Measurements from ENCODE around the gene OTOA. TPM values are rescaled to one million over a fixed set of nuclear protein-coding genes. Genes with fewer than 3 reads are reported as not detected.
"Not testable (repeated sequence)": the region's sequence is repeated elsewhere in the genome, so short reads cannot be mapped to it uniquely, and the experiment has no call there.

OTOA gene
- total RNA-seq, 4 donors from 2014 or later, result 0.11 to 0.33 TPM; not detected in 2

GRCh38 chr16:21713549-21714368, 50.0 kb downstream of the OTOA start:
- Histone ChIP-seq H3K36me3 (no peaks in the 10 kb centered on the region), H3K9me3 (no peaks in the 10 kb centered on the region), H3K27me3 (no peaks in the 10 kb centered on the region), H3K4me1 (peaks cover 0 to 1% (median under 1%) of the 10 kb centered on the region in 4 donors), H3K27ac (replicated peaks in 1 of 4) (no peak overlapping the region), H3K4me3 (no peak overlapping the region)
- TF ChIP-seq POLR2AphosphoS5 (IDR thresholded peaks at IDR 0.05) (no peak), POLR2A (IDR thresholded peaks at IDR 0.05; ENCODE audit: low read depth) (no peak), EP300 (IDR thresholded peaks at IDR 0.05) (no peak)
- TF ChIP-seq, protein P1, sequence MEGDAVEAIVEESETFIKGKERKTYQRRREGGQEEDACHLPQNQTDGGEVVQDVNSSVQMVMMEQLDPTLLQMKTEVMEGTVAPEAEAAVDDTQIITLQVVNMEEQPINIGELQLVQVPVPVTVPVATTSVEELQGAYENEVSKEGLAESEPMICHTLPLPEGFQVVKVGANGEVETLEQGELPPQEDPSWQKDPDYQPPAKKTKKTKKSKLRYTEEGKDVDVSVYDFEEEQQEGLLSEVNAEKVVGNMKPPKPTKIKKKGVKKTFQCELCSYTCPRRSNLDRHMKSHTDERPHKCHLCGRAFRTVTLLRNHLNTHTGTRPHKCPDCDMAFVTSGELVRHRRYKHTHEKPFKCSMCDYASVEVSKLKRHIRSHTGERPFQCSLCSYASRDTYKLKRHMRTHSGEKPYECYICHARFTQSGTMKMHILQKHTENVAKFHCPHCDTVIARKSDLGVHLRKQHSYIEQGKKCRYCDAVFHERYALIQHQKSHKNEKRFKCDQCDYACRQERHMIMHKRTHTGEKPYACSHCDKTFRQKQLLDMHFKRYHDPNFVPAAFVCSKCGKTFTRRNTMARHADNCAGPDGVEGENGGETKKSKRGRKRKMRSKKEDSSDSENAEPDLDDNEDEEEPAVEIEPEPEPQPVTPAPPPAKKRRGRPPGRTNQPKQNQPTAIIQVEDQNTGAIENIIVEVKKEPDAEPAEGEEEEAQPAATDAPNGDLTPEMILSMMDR (IDR thresholded peaks at IDR 0.05), result no peak
- intact Hi-C loops (cut with DNase I), result no loop called here
- WGBS, result 77% methylated on average over 5 of the region's 5 CpGs
- DNase-seq (ENCODE audit: extremely low spot score), result no peak

GRCh38 chr16:21714369-21714618, 50.5 kb downstream of the OTOA start:
- intact Hi-C loops (cut with DNase I); H3K9me3 ChIP-seq; H3K27me3 ChIP-seq; H3K36me3 ChIP-seq; DNase-seq (ENCODE audit: extremely low spot score); H3K27ac ChIP-seq (replicated peaks in 1 of 4); H3K4me1 ChIP-seq; H3K4me3 ChIP-seq: not testable (repeated sequence)

DNA sequence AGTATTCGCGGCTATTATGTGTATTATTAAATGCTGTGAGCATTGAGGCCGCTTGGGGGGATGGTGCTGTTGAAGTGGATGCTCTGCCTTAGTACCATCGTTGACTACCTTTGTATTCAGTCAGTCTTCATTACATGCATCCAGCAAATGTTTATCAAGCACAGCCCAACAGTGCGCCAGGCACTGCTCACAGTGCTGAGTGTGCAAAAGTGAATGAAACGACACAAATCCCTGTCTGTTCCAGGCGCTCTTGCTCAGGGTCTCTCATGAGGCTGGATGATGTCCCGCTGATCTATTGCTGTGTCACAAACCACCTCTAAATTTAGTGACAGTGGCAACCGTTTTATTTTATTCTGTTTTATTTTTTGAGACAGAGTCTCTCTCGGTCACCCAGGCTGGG, 53.8 kb downstream of the OTOA start:
- no peaks in the 10 kb centered on the region for H3K9me3 ChIP-seq
- intact Hi-C loops (cut with DNase I), result no loop called here
- H3K4me3 ChIP-seq, result no peak overlapping the region
- H3K36me3 ChIP-seq, result no peaks in the 10 kb centered on the region
- TF ChIP-seq, protein P1 (IDR thresholded peaks at IDR 0.05), result no peak
- WGBS, result 87% methylated on average over 10 of the region's 10 CpGs
- DNase-seq (ENCODE audit: extremely low spot score), result no peak
- no peaks in the 10 kb centered on the region for H3K4me1 ChIP-seq
- no peaks in the 10 kb centered on the region for H3K27me3 ChIP-seq
- H3K27ac ChIP-seq (replicated peaks in 1 of 4), result no peak overlapping the region

- H3K9me3 ChIP-seq, result no peaks in the 10 kb centered on the region
- no peaks in the 10 kb centered on the region for H3K4me1 ChIP-seq
- H3K27me3 ChIP-seq, result no peaks in the 10 kb centered on the region
- WGBS, result 63% methylated on average over 6 of the region's 6 CpGs
- H3K27ac ChIP-seq (replicated peaks in 1 of 4), result no peak overlapping the region
- TF ChIP-seq, protein P1 (IDR thresholded peaks at IDR 0.05), result no peak
- TF ChIP-seq POLR2AphosphoS5 (IDR thresholded peaks at IDR 0.05), result no peak
- no peaks in the 10 kb centered on the region for H3K36me3 ChIP-seq
- DNase-seq (ENCODE audit: extremely low spot score), result no peak
- intact Hi-C loops (cut with DNase I), result no loop called here
- H3K4me3 ChIP-seq, result no peak overlapping the region
These were observed 55.5 kb downstream of the OTOA start for GRCh38 chr16:21719283-21719682.

- intact Hi-C loops (cut with DNase I), result no loop called here
- no peak overlapping the region for H3K27ac ChIP-seq (replicated peaks in 1 of 4)
- WGBS, result 91% methylated on average over 2 of the region's 2 CpGs
- no peaks in the 10 kb centered on the region for H3K36me3 ChIP-seq
- DNase-seq (ENCODE audit: extremely low spot score), result no peak
- no peak overlapping the region for H3K4me3 ChIP-seq
- H3K9me3 ChIP-seq, result no peaks in the 10 kb centered on the region
- no peaks in the 10 kb centered on the region for H3K27me3 ChIP-seq
- TF ChIP-seq, protein P1 (IDR thresholded peaks at IDR 0.05), result no peak
- TF ChIP-seq EP300 (IDR thresholded peaks at IDR 0.05), result no peak
- TF ChIP-seq POLR2A (IDR thresholded peaks at IDR 0.05; ENCODE audit: low read depth), result no peak
- no peak for TF ChIP-seq POLR2AphosphoS5 (IDR thresholded peaks at IDR 0.05)
- H3K4me1 ChIP-seq, result no peaks in the 10 kb centered on the region
These were observed 56.8 kb downstream of the OTOA start for GRCh38 chr16:21720533-21720932.
